ENCODE measurements around the gene MAD1L1. TPM values are rescaled to one million over a fixed set of nuclear protein-coding genes. Genes with fewer than 3 reads are reported as not detected.
A peak's percentile ranks its signal among the peaks of the same experiment; 100 is the strongest.

The MAD1L1 gene
- total and polyA plus RNA-seq, 2 of the 8 experiments (the other 6 are each of a cell fraction or from before 2014, with no cell fraction given), result 40.4 to 44.6 TPM

- Histone ChIP-seq H3K27me3 (replicated peaks in 1 of 4; ENCODE audit: control insufficient read depth in 3 of 4, extremely low read depth in 1 of 4, insufficient read depth in 3 of 4, low read length in 3 of 4) (no peaks in the 10 kb centered on the region), H4K5ac (ENCODE audit: insufficient read length, low read depth, low read length) (no peak overlapping the region), H3K14ac (ENCODE audit: insufficient read length) (no peak overlapping the region), H2AFZ (ENCODE audit: low read length) (no peak overlapping the region), H2BK20ac (ENCODE audit: low read length) (no peak overlapping the region), H3K79me1 (ENCODE audit: low read depth, low read length) (peaks cover 11% of the 10 kb centered on the region), H3K23me2 (ENCODE audit: low read depth, low read length) (peaks cover 6% of the 10 kb centered on the region; the same call in 1 of the 2 replicates), H4K20me1 (replicated peaks in 1 of 2; ENCODE audit: control insufficient read depth in 1 of 2, insufficient read depth in 2 of 2, low read length in 2 of 2) (peaks cover 0 to 8% of the 10 kb centered on the region in 2 experiments), H2BK12ac (ENCODE audit: low read depth, low read length) (no peak overlapping the region), H3K4me1 (replicated peaks in 1 of 4; ENCODE audit: control insufficient read depth in 3 of 4, insufficient read depth in 4 of 4, low read length in 3 of 4) (peaks cover 0 to 42% (median 11%) of the 10 kb centered on the region in 4 experiments; a peak in 6 of 7 replicates), H3K56ac (replicated peaks; ENCODE audit: insufficient read length, low read depth, low read length) (no peak overlapping the region), H3K9me3 (ENCODE audit: insufficient read depth in 2 of 2, low read depth in 1 of 2, low read length in 1 of 2) (no peaks in the 10 kb centered on the region), H3K36me3 (ENCODE audit: control insufficient read depth in 2 of 4, insufficient read depth in 4 of 4, low read length in 3 of 4) (no peaks in the 10 kb centered on the region; a peak in 1 of 8 replicates), H4K8ac (ENCODE audit: extremely low read depth, insufficient read depth, low read length) (peak overlapping the region; percentile 29; the same call in 1 of the 2 replicates), H2AK5ac (ENCODE audit: low read depth, low read length) (no peak overlapping the region; the same call in 1 of the 2 replicates), H2BK5ac (ENCODE audit: low read depth, low read length) (0 out of 2 replicates have a peak overlapping the region, but pooled peaks have one; percentile 24), H3K9ac (replicated peaks in 1 of 4; ENCODE audit: extremely low read depth in 1 of 4, low read depth in 3 of 4, low read length in 3 of 4) (no peak overlapping the region), H2BK15ac (ENCODE audit: low read length) (no peak overlapping the region), H3K27ac (ENCODE audit: low read depth, low read length) (no peak overlapping the region), H3K79me2 (ENCODE audit: control insufficient read depth in 1 of 2, insufficient read depth in 2 of 2, low read length in 2 of 2) (peaks cover 0 to 11% of the 10 kb centered on the region in 2 experiments; a peak in 1 of 4 replicates), H4K91ac (replicated peaks; ENCODE audit: insufficient read length, low read length) (no peak overlapping the region), H3K4me3 (ENCODE audit: extremely low read depth in 1 of 4, insufficient read depth in 2 of 4, low read depth in 3 of 4, low read length in 4 of 4) (no peak overlapping the region), H3K18ac (ENCODE audit: extremely low read depth, low read length) (no peak overlapping the region), H3K4me2 (ENCODE audit: insufficient read depth in 1 of 2, low read depth in 2 of 2, low read length in 2 of 2) (no peak overlapping the region; a peak in 1 of 4 replicates), H2BK120ac (replicated peaks; ENCODE audit: low read depth, low read length) (no peak overlapping the region), H3K23ac (ENCODE audit: insufficient read length) (no peak overlapping the region), H3K4ac (replicated peaks; ENCODE audit: insufficient read length, low read depth, low read length) (peak overlapping the region; percentile 42)
- DNase-seq (ENCODE audit: low read depth in 1 of 2, low spot score in 2 of 2), result no peak
- no peak for TF ChIP-seq HDAC6 (IDR thresholded peaks at IDR 0.05; ENCODE audit: low read depth, low read length)
- no peak for TF ChIP-seq BCL11A (IDR thresholded peaks at IDR 0.05; ENCODE audit: low read depth in 2 of 2, low read length in 2 of 2)
- TF ChIP-seq TBP (IDR thresholded peaks at IDR 0.05; ENCODE audit: low read depth, low read length), result no peak
- no peak for TF ChIP-seq BACH1 (IDR thresholded peaks at IDR 0.05; ENCODE audit: low read length)
- no peak for TF ChIP-seq MAFK (IDR thresholded peaks at IDR 0.05; ENCODE audit: low read depth, low read length)
- no peak for TF ChIP-seq CBX5 (IDR thresholded peaks at IDR 0.05; ENCODE audit: low read depth, low read length)
- TF ChIP-seq TAF1 (IDR thresholded peaks at IDR 0.05; ENCODE audit: low read depth, low read length), result no peak
- TF ChIP-seq NRF1 (IDR thresholded peaks at IDR 0.05; ENCODE audit: low read depth, low read length), result no peak
- TF ChIP-seq POLR2A (IDR thresholded peaks at IDR 0.05; ENCODE audit: control extremely low read depth in 1 of 2, low read depth in 2 of 2, low read length in 2 of 2), result no peak
- no peak for TF ChIP-seq CHD2 (IDR thresholded peaks at IDR 0.05; ENCODE audit: low read length)
- TF ChIP-seq JUN (IDR thresholded peaks at IDR 0.05; ENCODE audit: low read depth, low read length), result no peak
- no peak for TF ChIP-seq POLR2AphosphoS5 (IDR thresholded peaks at IDR 0.05; ENCODE audit: low read depth, low read length)
- TF ChIP-seq BRCA1 (IDR thresholded peaks at IDR 0.05; ENCODE audit: low read depth, low read length), result no peak
- no peak for TF ChIP-seq USF2 (IDR thresholded peaks at IDR 0.05; ENCODE audit: low read length)
- WGBS, 2 experiments (ENCODE audit: extremely low coverage in 1 of 2, insufficient coverage in 1 of 2, insufficient read length in 1 of 2, insufficient replicate concordance in 2 of 2, low coverage in 1 of 2, low lambda C conversion rate in 2 of 2, missing lambda C conversion rate in 1 of 2), result 93% methylated on average over 11 of the region's 12 CpGs; no CpG with 5 or more reads in 1 of the 2 experiments
- FAIRE-seq, result no peak
- POLR2A ChIA-PET (ENCODE audit: partially characterized antibody), result no interaction called here
- CTCF ChIA-PET (ENCODE audit: partially characterized antibody), result interaction anchor here (0.6 kb wide), 2 partner anchors 354 to 444 kb away, joined by 3 read pairs; no protein-coding TSS in a partner anchor
Measured at GRCh38 chr7:2106440-2106839, 126.3 kb downstream of the MAD1L1 start.
